GM23338 (cell line): ENCODE results near the gene IGF1. TPM values are rescaled to one million over a fixed set of nuclear protein-coding genes. Genes with fewer than 3 reads are reported as not detected.

Experiments
- ATAC-seq: fragments of 200-7000 bp; cut with Tn5 transposase; 3 replicates; pipeline ENCODE4 v1.9.1; 2020
- DNase-seq: peaks from one replicate; pipeline ENCODE4 v3.0.0-alpha.2; 2015; ENCODE audit warnings: low spot score
- H2AFZ ChIP-seq: fragments of 200-600 bp; sonication (generic); 2 replicates; pipeline ENCODE4 v1.8.0; 2016; ENCODE audit warnings: antibody characterized with exemption, mild to moderate bottlenecking, moderate library complexity
- H3F3A ChIP-seq: fragments of 200-600 bp; sonication (generic); replicated peaks from 2 replicates; pipeline ENCODE4 v1.8.0; 2017; ENCODE audit warnings: antibody characterized with exemption, mixed run types, low read depth
- H3K27ac ChIP-seq: fragments of 200-600 bp; sonication (generic); 2 replicates; pipeline ENCODE4 v1.6.1; 2016; ENCODE audit warnings: low read depth
- H3K27me3 ChIP-seq: fragments of 200-600 bp; sonication (generic); 2 replicates; pipeline ENCODE4 v1.8.0; 2016; ENCODE audit warnings: mild to moderate bottlenecking, mixed run types, moderate library complexity; ENCODE audit not compliant: insufficient read depth
- H3K36me3 ChIP-seq: fragments of 200-600 bp; sonication (generic); 2 replicates; pipeline ENCODE4 v1.8.0; 2016; ENCODE audit warnings: mild to moderate bottlenecking; ENCODE audit not compliant: insufficient read depth
- H3K4me1 ChIP-seq: fragments of 200-600 bp; sonication (generic); 2 replicates; pipeline ENCODE4 v1.8.0; 2016; ENCODE audit warnings: mild to moderate bottlenecking, moderate library complexity; ENCODE audit not compliant: insufficient read depth
- H3K4me2 ChIP-seq: fragments of 200-600 bp; sonication (generic); 2 replicates; pipeline ENCODE4 v1.7.1; 2017; ENCODE audit warnings: mixed run types
- H3K4me3 ChIP-seq: fragments of 200-600 bp; sonication (generic); 2 replicates; pipeline ENCODE4 v1.6.1; 2016; ENCODE audit warnings: mixed run types
- H3K79me2 ChIP-seq: fragments of 200-600 bp; sonication (generic); replicated peaks from 2 replicates; pipeline ENCODE4 v1.8.0; 2017; ENCODE audit warnings: mild to moderate bottlenecking; ENCODE audit not compliant: insufficient read depth
- H3K9me2 ChIP-seq: fragments of 200-600 bp; sonication (generic); 2 replicates; pipeline ENCODE4 v1.8.0; 2017; ENCODE audit not compliant: insufficient read depth
- H4K20me1 ChIP-seq: fragments of 200-600 bp; sonication (generic); replicated peaks from 2 replicates; pipeline ENCODE4 v1.8.0; 2017; ENCODE audit warnings: mild to moderate bottlenecking; ENCODE audit not compliant: insufficient read depth
- H3K27ac Mint-ChIP-seq: 2 replicates; pipeline ENCODE4 v1.8.0; 2020; ENCODE audit warnings: inconsistent platforms, mild to moderate bottlenecking, moderate library complexity, mixed read lengths
- H3K27me3 Mint-ChIP-seq: 3 replicates; pipeline ENCODE4 v1.8.0; 2022; ENCODE audit warnings: low read depth, mild to moderate bottlenecking, moderate library complexity, mixed read lengths, inconsistent platforms; ENCODE audit not compliant: insufficient read depth, poor library complexity
- H3K36me3 Mint-ChIP-seq: 3 replicates; pipeline ENCODE4 v1.8.0; 2021; ENCODE audit warnings: low read depth, mild to moderate bottlenecking, inconsistent platforms, moderate library complexity, mixed read lengths
- H3K4me1 Mint-ChIP-seq: 3 replicates; pipeline ENCODE4 v1.8.0; 2020; ENCODE audit warnings: mild to moderate bottlenecking, inconsistent platforms, mixed read lengths
- H3K4me3 Mint-ChIP-seq: 3 replicates; pipeline ENCODE4 v1.8.0; 2021; ENCODE audit warnings: moderate library complexity, mild to moderate bottlenecking, inconsistent platforms, mixed read lengths
- H3K9me3 Mint-ChIP-seq: 3 replicates; pipeline ENCODE4 v1.8.0; 2020; ENCODE audit warnings: moderate library complexity, mild to moderate bottlenecking, inconsistent platforms, mixed read lengths
- CREB1 ChIP-seq: fragments of 250-450 bp; sonication (Bioruptor Pico); IDR thresholded peaks from 2 replicates; pipeline ENCODE4 v1.5.0; 2020; ENCODE audit warnings: low read depth, mild to moderate bottlenecking, moderate library complexity
- CTCF ChIP-seq, 2 experiments: fragments of 200-600 bp in 1 of 2; sonication (generic) in 1 of 2; conservative IDR thresholded peaks; 2 replicates each; pipeline versions ENCODE4 v1.5.1 to v1.6.1; 2016 to 2017; ENCODE audit warnings: antibody characterized with exemption in 2 of 2, low read depth in 2 of 2, mild to moderate bottlenecking in 2 of 2, moderate library complexity in 1 of 2
- ETS1 ChIP-seq: IDR thresholded peaks from 2 replicates; pipeline ENCODE4 v1.6.1; 2016; ENCODE audit warnings: antibody characterized with exemption
- EZH2 ChIP-seq: fragments of 200-600 bp; sonication (generic); IDR thresholded peaks from one replicate; pipeline ENCODE4 v1.8.0; 2017; ENCODE audit warnings: antibody characterized with exemption, mild to moderate bottlenecking, low read depth; ENCODE audit not compliant: unreplicated experiment
- EZH2phosphoT487 ChIP-seq: fragments of 200-600 bp; sonication (generic); IDR thresholded peaks from one replicate; pipeline ENCODE4 v1.8.1; 2018; ENCODE audit warnings: antibody characterized with exemption; ENCODE audit not compliant: unreplicated experiment
- JUNB ChIP-seq: IDR thresholded peaks from one replicate; pipeline ENCODE4 v1.6.1; 2016; ENCODE audit warnings: antibody characterized with exemption; ENCODE audit not compliant: unreplicated experiment
- NANOG ChIP-seq: IDR thresholded peaks from 2 replicates; pipeline ENCODE4 v1.6.1; 2016; ENCODE audit warnings: antibody characterized with exemption, borderline replicate concordance
- POLR2AphosphoS5 ChIP-seq: IDR thresholded peaks from 2 replicates; pipeline ENCODE4 v1.6.1; 2016; ENCODE audit warnings: antibody characterized with exemption, low read depth
- REST ChIP-seq: IDR thresholded peaks from one replicate; pipeline ENCODE4 v1.6.1; 2018; ENCODE audit warnings: antibody characterized with exemption; ENCODE audit not compliant: unreplicated experiment
- STAT1 ChIP-seq: IDR thresholded peaks from one replicate; pipeline ENCODE4 v1.6.1; 2016; ENCODE audit warnings: antibody characterized with exemption; ENCODE audit not compliant: unreplicated experiment
- ZNF114 ChIP-seq: fragments of 250-450 bp; sonication (Bioruptor Pico); IDR thresholded peaks from 2 replicates; pipeline ENCODE4 v1.5.0; 2020; ENCODE audit warnings: mild to moderate bottlenecking, moderate library complexity
- ZNF331 ChIP-seq: fragments of 250-450 bp; sonication (Bioruptor Pico); IDR thresholded peaks from 2 replicates; pipeline ENCODE4 v1.5.0; 2020; ENCODE audit warnings: low read depth, mild to moderate bottlenecking, moderate library complexity
- ZNF462 ChIP-seq: fragments of 250-450 bp; sonication (Bioruptor Pico); IDR thresholded peaks from 2 replicates; pipeline ENCODE4 v1.5.0; 2020; ENCODE audit warnings: mild to moderate bottlenecking, moderate library complexity
- polyA plus RNA-seq: library from polyadenylated mRNA; unstranded; fragments of >200 nt; fragmentation: Nextera tagmentation; extraction: Ambion mirVana; gene quantifications from 2 replicates; pipeline ENCODE4 v1.2.1, GENCODE V29; 2016
- total RNA-seq: library from RNA; depleted of rRNA; stranded (reverse); fragments of >200 nt; shearing (Covaris generic); gene quantifications from 2 replicates; pipeline ENCODE4 v1.2.3, GENCODE V29; 2014

The IGF1 gene
- total and polyA plus RNA-seq, 2 experiments from 2014 or later = 0.29 TPM; not detected in 1

- Histone ChIP-seq H3K4me1 (no peaks in the 10 kb centered on the region; the same call in 1 of the 2 replicates), H2AFZ (no peak overlapping the region), H3F3A (no peaks in the 10 kb centered on the region), H3K4me2 (no peak overlapping the region), H3K36me3 (no peaks in the 10 kb centered on the region), H4K20me1 (no peaks in the 10 kb centered on the region), H3K79me2 (no peaks in the 10 kb centered on the region), H3K27me3 (no peaks in the 10 kb centered on the region), H3K27ac (no peak overlapping the region), H3K4me3 (no peak overlapping the region), H3K9me2 (peaks cover 6% of the 10 kb centered on the region; the same call in 1 of the 2 replicates)
- no peak for DNase-seq
- Mint-ChIP-seq H3K9me3 (no peaks in the 10 kb centered on the region), H3K4me1 (peaks cover 8% of the 10 kb centered on the region; the same call in 2 of the 3 replicates), H3K27me3 (no peaks in the 10 kb centered on the region), H3K27ac (no peak overlapping the region), H3K36me3 (no peaks in the 10 kb centered on the region), H3K4me3 (no peak overlapping the region)
- no peak for ATAC-seq
- TF ChIP-seq REST = no peak
- no peak for TF ChIP-seq ZNF114 (CRISPR knock-in tag)
- TF ChIP-seq ETS1 = no peak
- TF ChIP-seq EZH2 = no peak
- TF ChIP-seq ZNF462 = no peak
- TF ChIP-seq STAT1 = no peak
- TF ChIP-seq NANOG = no peak
- TF ChIP-seq EZH2phosphoT487 = no peak
- TF ChIP-seq CTCF (conservative IDR thresholded peaks at IDR 0.05; ENCODE audit: low read depth in 2 of 2) = no peak
- TF ChIP-seq CREB1 (CRISPR knock-in tag) = no peak
- TF ChIP-seq POLR2AphosphoS5 = no peak
- no peak for TF ChIP-seq JUNB
- TF ChIP-seq ZNF331 (CRISPR knock-in tag) = no peak
These were observed 7.9 kb downstream of the IGF1 start for GRCh38 chr12:102472496-102472895.
